Fibroblast of the conjunctiva (primary cell): ENCODE results near the gene STYX.
"Not testable (repeated sequence)": the region's sequence is repeated elsewhere in the genome, so short reads cannot be mapped to it uniquely, and the experiment has no call there.

Source experiments
- DNase-seq: peaks from one replicate; pipeline ENCODE4 v3.0.0-alpha.2; 2010; ENCODE audit warnings: low read depth

STYX gene

DNA sequence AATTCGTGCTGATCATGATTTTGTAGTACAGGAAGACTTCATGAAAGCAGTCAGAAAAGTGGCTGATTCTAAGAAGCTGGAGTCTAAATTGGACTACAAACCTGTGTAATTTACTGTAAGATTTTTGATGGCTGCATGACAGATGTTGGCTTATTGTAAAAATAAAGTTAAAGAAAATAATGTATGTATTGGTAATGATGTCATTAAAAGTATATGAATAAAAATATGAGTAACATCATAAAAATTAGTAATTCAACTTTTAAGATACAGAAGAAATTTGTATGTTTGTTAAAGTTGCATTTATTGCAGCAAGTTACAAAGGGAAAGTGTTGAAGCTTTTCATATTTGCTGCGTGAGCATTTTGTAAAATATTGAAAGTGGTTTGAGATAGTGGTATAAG lies 2.5 kb upstream of the STYX start:
- DNase-seq: not testable (repeated sequence)

- DNase-seq: not testable (repeated sequence)
These were observed 931 bp upstream of the STYX start for GRCh38 chr14:52729035-52729434.

DNA sequence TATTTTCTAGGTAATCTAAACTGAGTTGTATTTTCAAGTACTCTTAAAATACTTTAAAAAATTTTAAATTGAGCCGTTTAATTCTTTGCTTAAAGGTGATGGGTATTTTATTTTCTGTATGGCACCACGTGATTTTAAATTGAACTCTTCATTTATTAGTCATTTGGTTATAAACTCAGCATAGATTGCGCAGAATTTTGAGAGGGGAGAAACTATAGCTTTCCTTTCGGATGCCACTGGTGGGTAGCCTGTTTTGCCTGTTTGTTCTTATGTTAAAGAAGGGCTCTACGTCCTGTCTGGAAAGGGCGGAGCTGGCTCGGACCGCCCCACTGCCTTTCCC lies 411 bp upstream of the STYX start:
- no peak for DNase-seq

- DNase-seq: no peak
These were observed 744 bp downstream of the STYX start for GRCh38 chr14:52730709-52731111.

DNA sequence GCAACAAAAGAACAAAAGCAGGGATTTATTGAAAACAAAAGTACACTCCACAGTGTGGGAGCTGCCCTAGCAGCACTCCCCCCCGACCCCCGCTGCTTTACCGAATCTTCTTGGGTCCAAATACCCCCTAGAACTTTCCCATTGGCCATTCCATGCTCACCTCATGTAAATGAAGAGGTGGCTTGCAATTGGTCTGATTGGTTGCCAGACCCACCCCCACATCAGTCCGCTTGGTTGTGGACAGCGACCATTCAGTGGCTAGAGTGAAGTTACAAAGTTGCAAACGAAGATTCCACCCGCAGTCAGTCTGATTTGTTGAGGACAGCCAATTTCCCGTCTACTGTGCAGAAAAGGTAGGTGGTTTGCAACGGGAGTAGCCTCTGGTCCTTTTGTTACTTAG lies 3.9 kb downstream of the STYX start:
- DNase-seq: no peak

DNA sequence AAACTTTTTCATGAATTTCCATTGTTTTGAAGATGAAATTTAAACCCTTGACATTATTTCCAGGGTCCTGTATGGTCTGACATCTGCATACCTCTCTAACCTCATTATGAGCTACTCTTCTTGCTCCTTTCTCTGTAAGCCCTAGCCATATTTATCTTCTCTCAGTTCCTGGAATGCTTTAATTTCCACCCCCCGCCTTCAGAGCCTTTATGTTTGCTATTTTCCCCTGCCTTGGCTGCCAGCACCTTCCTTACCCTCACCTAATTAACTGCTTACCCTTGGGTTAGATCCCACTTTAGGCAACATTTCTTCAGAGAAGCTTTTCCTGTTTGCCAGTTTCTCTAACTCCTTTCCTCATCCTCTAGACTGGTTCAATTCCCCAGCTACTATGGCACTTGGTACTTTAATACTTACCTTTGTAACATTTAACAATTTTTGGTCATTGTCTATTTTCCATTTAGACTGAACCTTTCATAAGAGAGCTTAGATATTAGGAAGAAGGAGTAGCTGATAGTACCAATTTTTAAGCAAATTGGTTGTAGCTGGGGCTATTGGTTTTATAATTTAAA lies 6.0 kb downstream of the STYX start:
- DNase-seq: no peak

- DNase-seq: no peak
These were observed 8.4 kb downstream of the STYX start for GRCh38 chr14:52738409-52738808.

- DNase-seq: no peak
These were observed 10.8 kb downstream of the STYX start for GRCh38 chr14:52740751-52741150.

- no peak for DNase-seq
These were observed 11.9 kb downstream of the STYX start for GRCh38 chr14:52741865-52742264.

- DNase-seq: no peak
These were observed 18.8 kb downstream of the STYX start for GRCh38 chr14:52748647-52749292.

DNA sequence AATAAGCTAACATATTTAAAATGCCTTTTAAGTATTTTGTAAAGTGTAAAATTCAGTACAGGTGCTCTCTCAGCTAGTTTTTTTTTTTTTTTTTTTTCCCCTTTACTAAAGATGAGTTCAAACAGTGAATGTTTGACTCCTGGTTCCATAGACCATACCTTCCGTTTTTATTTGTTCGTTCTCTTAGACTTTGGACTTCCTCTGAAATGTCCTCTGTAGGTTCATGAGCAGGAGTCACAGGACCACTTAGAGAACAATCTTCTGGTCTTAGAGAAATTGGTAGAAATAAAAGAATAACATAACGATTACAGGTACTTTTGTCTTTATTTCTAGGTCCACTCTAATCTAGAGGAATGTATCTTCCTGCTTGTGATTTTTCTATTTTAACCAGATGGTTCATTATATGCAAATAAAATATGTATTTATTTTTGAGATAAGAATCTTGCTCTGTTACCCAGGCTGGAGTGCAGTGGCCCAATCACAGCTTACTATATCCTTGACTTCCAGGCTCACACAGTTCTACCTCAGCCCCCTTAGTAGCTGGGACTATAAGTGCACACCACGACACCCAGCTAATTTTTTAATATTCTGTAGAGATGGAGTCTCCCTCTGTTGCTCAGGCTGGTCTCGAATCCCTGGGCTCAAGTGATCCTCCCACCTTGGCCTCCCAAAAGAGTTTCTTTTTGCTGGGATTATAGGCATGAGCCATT lies 25.8 kb downstream of the STYX start:
- DNase-seq: no peak

- no peak for DNase-seq
These were observed 29.2 kb downstream of the STYX start for GRCh38 chr14:52759145-52759544.

GRCh38 chr14:52762923-52763322 lies 33.0 kb downstream of the STYX start:
- DNase-seq: not testable (repeated sequence)

DNA sequence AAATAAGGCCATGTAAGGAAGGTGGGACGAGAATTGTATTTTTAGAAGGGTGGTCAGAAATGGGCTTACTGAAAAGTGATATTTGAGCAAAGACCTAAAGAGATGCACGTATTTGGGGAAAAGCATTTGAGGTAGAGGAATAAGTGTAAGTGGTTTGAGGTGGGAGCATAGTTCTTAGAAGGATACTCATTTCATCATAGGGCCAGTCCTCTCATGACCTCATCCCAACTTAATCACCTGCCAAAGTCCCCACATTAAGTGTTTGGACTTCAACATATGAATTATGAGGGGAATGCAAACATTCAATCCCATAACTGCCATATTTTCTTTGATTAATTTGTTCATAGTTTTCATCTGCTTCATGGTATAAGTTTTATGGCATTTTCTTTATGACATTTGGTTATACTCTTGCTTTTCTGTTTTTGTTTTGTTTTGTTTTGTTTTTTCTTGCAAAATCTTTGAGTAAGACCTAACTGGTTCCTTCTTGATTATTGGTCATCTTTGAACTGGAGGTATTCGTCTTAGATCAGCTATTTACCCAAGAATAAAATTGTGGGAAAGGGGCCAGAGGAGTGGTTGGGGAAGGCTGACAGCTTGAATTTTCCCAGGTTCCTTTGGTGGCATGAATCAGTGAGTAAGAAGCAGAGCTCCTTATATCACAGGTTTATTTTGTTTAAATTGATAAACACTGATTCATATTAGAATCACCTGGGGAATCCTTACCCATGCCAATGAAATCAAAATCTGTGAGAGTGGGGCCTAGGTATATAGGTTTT lies 37.3 kb downstream of the STYX start:
- no peak for DNase-seq

DNA sequence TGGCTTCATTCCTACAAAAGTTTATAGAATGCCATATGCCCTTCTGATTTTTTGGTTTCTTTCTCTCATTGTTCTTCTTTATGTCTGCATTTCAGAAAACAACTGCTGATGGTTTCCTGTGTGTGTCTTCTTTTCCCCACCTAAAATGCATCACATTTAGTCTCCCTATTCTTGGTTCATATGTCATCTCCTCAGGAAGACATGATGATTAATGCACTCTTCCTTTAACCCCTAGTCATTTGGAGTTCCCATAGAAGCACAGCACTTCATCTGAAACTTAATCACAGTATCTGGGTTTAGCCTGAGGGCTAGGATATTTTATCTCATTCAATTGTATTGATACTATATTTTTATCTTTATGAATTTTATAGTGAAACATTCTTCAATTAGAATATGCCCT lies 39.9 kb downstream of the STYX start:
- no peak for DNase-seq

DNA sequence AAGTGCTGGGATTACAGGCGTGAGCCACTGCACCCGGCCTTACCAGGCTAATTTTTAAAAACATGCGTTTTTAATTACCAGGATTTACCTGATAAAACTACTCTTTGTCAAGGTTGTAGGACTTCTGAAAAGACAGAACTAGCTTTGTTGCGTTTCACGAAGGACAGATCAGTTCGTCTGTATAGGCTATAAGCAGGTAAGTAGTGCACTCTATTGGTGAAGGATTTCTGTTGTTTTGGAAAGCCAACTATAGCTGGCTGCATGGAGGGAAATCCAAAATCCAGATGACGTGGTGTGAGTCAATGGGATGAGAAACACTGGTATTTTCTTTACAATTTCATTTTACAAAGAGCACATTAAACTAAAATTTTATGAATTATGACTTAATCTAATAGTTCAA lies 46.9 kb downstream of the STYX start:
- no peak for DNase-seq

GRCh38 chr14:52778702-52779101 lies 48.7 kb downstream of the STYX start:
- DNase-seq: no peak

- no peak for DNase-seq
These were observed 50.9 kb downstream of the STYX start for GRCh38 chr14:52780893-52781292.

- DNase-seq: no peak
These were observed 51.7 kb downstream of the STYX start for GRCh38 chr14:52781629-52782028.

GRCh38 chr14:52783206-52783605 lies 53.2 kb downstream of the STYX start:
- no peak for DNase-seq

GRCh38 chr14:52786887-52787286 lies 56.9 kb downstream of the STYX start:
- no peak for DNase-seq

- DNase-seq: no peak
These were observed 59.2 kb downstream of the STYX start for GRCh38 chr14:52789118-52789517.
